K562 (cell line): ENCODE data around the gene HIGD1C.

Experiments
- GMEB1 ChIP-seq: fragments of 250-450 bp; sonication (Bioruptor Pico); IDR thresholded peaks from 2 replicates; pipeline ENCODE4 v1.4.0; 2020; ENCODE audit warnings: mild to moderate bottlenecking
- NONO ChIP-seq, 2 experiments: fragments of 200-400 bp in 1 of 2; fragments of 450-650 bp in 1 of 2; formaldehyde crosslinking in 1 of 2; IDR thresholded peaks; 2 replicates each; pipeline ENCODE4 v1.6.1; 2017; ENCODE audit warnings: low read depth in 2 of 2, mild to moderate bottlenecking in 2 of 2, moderate library complexity in 2 of 2, low read length in 1 of 2
- POLR2A ChIP-seq: fragments of 450-650 bp; conservative IDR thresholded peaks from 2 replicates; pipeline ENCODE4 v1.6.1; 2016
- POLR2AphosphoS5 ChIP-seq: IDR thresholded peaks from 2 replicates; pipeline ENCODE4 v1.6.1; 2011; ENCODE audit warnings: mild to moderate bottlenecking, low read depth, low read length, moderate library complexity; ENCODE audit not compliant: control insufficient read depth, insufficient read depth
- RAD21 ChIP-seq, 2 experiments: fragments of 250-450 bp in 1 of 2; fragments of 450-650 bp in 1 of 2; sonication (Bioruptor Pico) in 1 of 2; formaldehyde crosslinking in 1 of 2; IDR thresholded peaks in 1 of 2; conservative IDR thresholded peaks in 1 of 2; 2 replicates each; pipeline versions ENCODE4 v1.4.0 to v1.8.0; 2020 to 2022; ENCODE audit warnings: mild to moderate bottlenecking in 2 of 2, moderate library complexity in 1 of 2
- SMC3 ChIP-seq: conservative IDR thresholded peaks from 2 replicates; pipeline ENCODE4 v1.6.1; 2011; ENCODE audit warnings: low read depth, low read length, improper control_type of control experiment; ENCODE audit not compliant: insufficient read depth
- ZNF263 ChIP-seq: sonication (generic); formaldehyde crosslinking; IDR thresholded peaks from 2 replicates; pipeline ENCODE4 v1.8.0; 2022; ENCODE audit warnings: mild to moderate bottlenecking, missing genetic modification reagents, borderline replicate concordance

GRCh38 chr12:50953047-50953446 is 703 bp downstream of the HIGD1C start:
- TF ChIP-seq POLR2A (no peak), NONO (IDR thresholded peaks at IDR 0.05; ENCODE audit: low read depth in 2 of 2, low read length in 1 of 2) (no peak), POLR2AphosphoS5 (no peak), ZNF263 (CRISPR knock-in tag) (no peak), GMEB1 (CRISPR knock-in tag) (no peak), SMC3 (no peak), RAD21 (CRISPR knock-in tag; conservative IDR thresholded peaks at IDR 0.05 in 1 of 2, IDR thresholded peaks at IDR 0.05 in 1 of 2) (no peak; a peak in 1 of 4 replicates)
